WTC11 (cell line): Measurements from ENCODE around the gene ANKRD11.

Experiments
- NR2C2 ChIP-seq: sonication (generic); formaldehyde crosslinking; IDR thresholded peaks from 2 replicates; pipeline ENCODE4 v1.8.0; 2022; ENCODE audit warnings: mild to moderate bottlenecking, missing genetic modification reagents
- TF ChIP-seq, protein P1 (sequence below): fragments of 200-600 bp; IDR thresholded peaks from 2 replicates; pipeline ENCODE4 v1.8.0; 2022; ENCODE audit warnings: antibody characterized with exemption

DNA sequence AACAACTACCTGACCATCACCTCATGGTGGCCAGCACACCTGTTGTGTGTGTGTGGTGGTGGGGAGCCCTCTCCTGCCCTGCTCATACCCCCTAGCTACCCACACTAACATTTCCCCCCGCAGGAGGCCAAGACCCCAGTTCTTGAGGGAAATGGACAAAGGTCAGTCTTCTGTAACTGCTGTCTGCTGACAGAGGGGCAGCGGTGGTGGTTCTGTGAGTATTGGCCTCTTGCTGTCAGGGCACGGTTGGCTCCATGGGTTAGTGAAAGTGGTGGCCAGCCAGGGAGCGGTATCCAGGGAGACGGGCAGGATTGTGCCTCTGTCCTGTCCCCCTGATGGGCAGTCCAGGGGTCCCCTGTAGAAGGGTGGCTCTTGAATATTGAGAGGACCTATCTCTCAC lies 246.7 kb downstream of the ANKRD11 start:
- TF ChIP-seq, protein P1, sequence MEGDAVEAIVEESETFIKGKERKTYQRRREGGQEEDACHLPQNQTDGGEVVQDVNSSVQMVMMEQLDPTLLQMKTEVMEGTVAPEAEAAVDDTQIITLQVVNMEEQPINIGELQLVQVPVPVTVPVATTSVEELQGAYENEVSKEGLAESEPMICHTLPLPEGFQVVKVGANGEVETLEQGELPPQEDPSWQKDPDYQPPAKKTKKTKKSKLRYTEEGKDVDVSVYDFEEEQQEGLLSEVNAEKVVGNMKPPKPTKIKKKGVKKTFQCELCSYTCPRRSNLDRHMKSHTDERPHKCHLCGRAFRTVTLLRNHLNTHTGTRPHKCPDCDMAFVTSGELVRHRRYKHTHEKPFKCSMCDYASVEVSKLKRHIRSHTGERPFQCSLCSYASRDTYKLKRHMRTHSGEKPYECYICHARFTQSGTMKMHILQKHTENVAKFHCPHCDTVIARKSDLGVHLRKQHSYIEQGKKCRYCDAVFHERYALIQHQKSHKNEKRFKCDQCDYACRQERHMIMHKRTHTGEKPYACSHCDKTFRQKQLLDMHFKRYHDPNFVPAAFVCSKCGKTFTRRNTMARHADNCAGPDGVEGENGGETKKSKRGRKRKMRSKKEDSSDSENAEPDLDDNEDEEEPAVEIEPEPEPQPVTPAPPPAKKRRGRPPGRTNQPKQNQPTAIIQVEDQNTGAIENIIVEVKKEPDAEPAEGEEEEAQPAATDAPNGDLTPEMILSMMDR: no peak
- no peak for TF ChIP-seq NR2C2 (CRISPR knock-in tag)
